Mammary epithelial cell (primary cell): ENCODE results near the gene NAMPT.

Source experiments
- EZH2 ChIP-seq: IDR thresholded peaks from 2 replicates; pipeline ENCODE4 v1.6.1; 2012; ENCODE audit warnings: low read length, inconsistent platforms, borderline replicate concordance
- TF ChIP-seq, protein P1 (sequence below), 2 donors: IDR thresholded peaks in 1 of 2; conservative IDR thresholded peaks in 1 of 2; 2 replicates each; pipeline ENCODE4 v1.5.1; 2011 to 2012; ENCODE audit warnings: inconsistent platforms in 2 of 2, low read length in 2 of 2, mild to moderate bottlenecking in 2 of 2, control low read depth in 1 of 2, low read depth in 1 of 2; ENCODE audit not compliant: insufficient read depth in 1 of 2; ENCODE audit errors: extremely low read depth in 1 of 2

GRCh38 chr7:106287786-106288185 is 3.0 kb upstream of the NAMPT start:
- TF ChIP-seq, protein P1, sequence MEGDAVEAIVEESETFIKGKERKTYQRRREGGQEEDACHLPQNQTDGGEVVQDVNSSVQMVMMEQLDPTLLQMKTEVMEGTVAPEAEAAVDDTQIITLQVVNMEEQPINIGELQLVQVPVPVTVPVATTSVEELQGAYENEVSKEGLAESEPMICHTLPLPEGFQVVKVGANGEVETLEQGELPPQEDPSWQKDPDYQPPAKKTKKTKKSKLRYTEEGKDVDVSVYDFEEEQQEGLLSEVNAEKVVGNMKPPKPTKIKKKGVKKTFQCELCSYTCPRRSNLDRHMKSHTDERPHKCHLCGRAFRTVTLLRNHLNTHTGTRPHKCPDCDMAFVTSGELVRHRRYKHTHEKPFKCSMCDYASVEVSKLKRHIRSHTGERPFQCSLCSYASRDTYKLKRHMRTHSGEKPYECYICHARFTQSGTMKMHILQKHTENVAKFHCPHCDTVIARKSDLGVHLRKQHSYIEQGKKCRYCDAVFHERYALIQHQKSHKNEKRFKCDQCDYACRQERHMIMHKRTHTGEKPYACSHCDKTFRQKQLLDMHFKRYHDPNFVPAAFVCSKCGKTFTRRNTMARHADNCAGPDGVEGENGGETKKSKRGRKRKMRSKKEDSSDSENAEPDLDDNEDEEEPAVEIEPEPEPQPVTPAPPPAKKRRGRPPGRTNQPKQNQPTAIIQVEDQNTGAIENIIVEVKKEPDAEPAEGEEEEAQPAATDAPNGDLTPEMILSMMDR (conservative IDR thresholded peaks at IDR 0.05 in 1 of 2, IDR thresholded peaks at IDR 0.05 in 1 of 2; ENCODE audit: extremely low read depth in 1 of 2, insufficient read depth in 1 of 2, low read depth in 1 of 2, low read length in 2 of 2) = no peak
- no peak for TF ChIP-seq EZH2
